K562 (cell line): ENCODE data around the gene ANKRD66. TPM values are rescaled to one million over a fixed set of nuclear protein-coding genes. Genes with fewer than 3 reads are reported as not detected.

Experiments
- ATAC-seq: fragments of 200-7000 bp; cut with Tn5 transposase; 3 replicates; pipeline ENCODE4 v1.9.1; 2020; ENCODE audit warnings: moderate library complexity
- BruUV-seq: library from RNA; stranded (reverse); fragments of 400-500 nt; replicated peaks from 2 replicates; lab custom pipeline; 2021; lab: Mats Ljungman, UMichigan
- CTCF ChIA-PET: fragments of 300-600 bp; formaldehyde crosslinking; extraction: SDS; loops from one replicate; lab custom pipeline; 2021; ENCODE audit warnings: low intra/inter-chr PET ratio; lab: Yijun Ruan, JAX
- POLR2A ChIA-PET: fragments of 300-600, 350-650 bp; sonication (Branson Sonifier 250); formaldehyde crosslinking; extraction: SDS; loops from one replicate; lab custom pipeline; 2021; ENCODE audit warnings: antibody characterized with exemption, inconsistent platforms; lab: Yijun Ruan, JAX
- DNase-seq, 4 experiments: peaks; one replicate each; pipeline versions ENCODE4 v3.0.0 to v3.0.0-alpha.2; 2011 to 2018; ENCODE audit warnings: low spot score in 3 of 4, mixed read lengths in 3 of 4; ENCODE audit errors: extremely low read depth in 1 of 4
- FAIRE-seq: peaks from 2 replicates; lab custom pipeline; 2011; peaks lifted over from hg19 to GRCh38; lab: Jason Lieb, UNC
- H2AFZ ChIP-seq: 2 replicates; pipeline ENCODE4 v1.6.0; 2011; ENCODE audit warnings: low read depth, low read length, control low read depth, inconsistent platforms
- H3K27ac ChIP-seq: fragments of 200-600 bp; 3 replicates; pipeline ENCODE4 v1.8.0; 2011; ENCODE audit warnings: low read depth, mild to moderate bottlenecking, control low read depth, inconsistent platforms, low read length, moderate library complexity, mixed read lengths; ENCODE audit errors: extremely low read depth
- H3K27me3 ChIP-seq, 2 experiments: fragments of 300-600 bp in 1 of 2; 2 replicates in 1 of 2; 3 replicates in 1 of 2; pipeline versions ENCODE4 v1.6.0 to v1.8.0; 2011; ENCODE audit warnings: inconsistent platforms in 2 of 2, low read length in 2 of 2, mild to moderate bottlenecking in 1 of 2, mixed read lengths in 1 of 2, moderate library complexity in 1 of 2; ENCODE audit not compliant: control insufficient read depth in 2 of 2, insufficient read depth in 2 of 2
- H3K36me3 ChIP-seq: fragments of 300-600 bp; 3 replicates; pipeline ENCODE4 v1.8.0; 2011; ENCODE audit warnings: mild to moderate bottlenecking, low read length, inconsistent platforms; ENCODE audit not compliant: control insufficient read depth, insufficient read depth
- H3K4me1 ChIP-seq, 2 experiments: fragments of 200-600 bp in 1 of 2; replicated peaks in 1 of 2; 2 replicates in 1 of 2; 3 replicates in 1 of 2; pipeline versions ENCODE4 v1.5.1 to v1.8.0; 2011; ENCODE audit warnings: inconsistent platforms in 2 of 2, low read length in 2 of 2, mild to moderate bottlenecking in 1 of 2, mixed read lengths in 1 of 2, moderate library complexity in 1 of 2; ENCODE audit not compliant: control insufficient read depth in 2 of 2, insufficient read depth in 2 of 2
- H3K4me2 ChIP-seq: 2 replicates; pipeline ENCODE4 v1.6.1; 2011; ENCODE audit warnings: low read length, control low read depth, inconsistent platforms, mixed read lengths; ENCODE audit not compliant: insufficient read depth
- H3K4me3 ChIP-seq: fragments of 200-600 bp; sonication (generic), shearing (Covaris generic); 2 replicates; pipeline ENCODE4 v1.5.1; 2016; ENCODE audit warnings: control low read depth, inconsistent platforms
- H3K79me2 ChIP-seq: fragments of 200-600 bp; 3 replicates; pipeline ENCODE4 v1.8.0; 2011; ENCODE audit warnings: low read length, inconsistent platforms; ENCODE audit not compliant: control insufficient read depth, insufficient read depth
- H3K9ac ChIP-seq, 2 experiments: 2 replicates each; pipeline versions ENCODE4 v1.6.0 to v1.6.1; 2011; ENCODE audit warnings: low read depth in 2 of 2, low read length in 2 of 2, control low read depth in 1 of 2, inconsistent platforms in 1 of 2, mild to moderate bottlenecking in 1 of 2, mixed read lengths in 1 of 2; ENCODE audit not compliant: insufficient read depth in 1 of 2
- H3K9me1 ChIP-seq: one replicate; pipeline ENCODE4 v1.6.0; 2011; ENCODE audit warnings: inconsistent platforms, mild to moderate bottlenecking, low read length, moderate library complexity; ENCODE audit not compliant: control insufficient read depth, insufficient read depth
- H3K9me3 ChIP-seq: replicated peaks from 2 replicates; pipeline ENCODE4 v1.5.1; 2011; ENCODE audit warnings: low read depth, low read length, inconsistent platforms; ENCODE audit not compliant: control insufficient read depth, insufficient read depth
- H4K20me1 ChIP-seq: replicated peaks from 2 replicates; pipeline ENCODE4 v1.6.1; 2011; ENCODE audit warnings: low read length, inconsistent platforms, mixed read lengths; ENCODE audit not compliant: control insufficient read depth, insufficient read depth
- ARID4B ChIP-seq: sonication (generic); formaldehyde crosslinking; IDR thresholded peaks from 2 replicates; pipeline ENCODE4 v1.8.0; 2022; ENCODE audit warnings: mild to moderate bottlenecking, missing genetic modification reagents
- CBFB ChIP-seq: sonication (generic); formaldehyde crosslinking; IDR thresholded peaks from 2 replicates; pipeline ENCODE4 v1.4.0; 2020; ENCODE audit warnings: mild to moderate bottlenecking, missing genetic modification reagents
- CBX1 ChIP-seq: sonication (generic); IDR thresholded peaks from 2 replicates; pipeline ENCODE4 v1.6.1; 2016; ENCODE audit warnings: antibody characterized with exemption, low read depth, mild to moderate bottlenecking
- CTBP1 ChIP-seq: fragments of 450-650 bp; IDR thresholded peaks from 2 replicates; pipeline ENCODE4 v1.6.1; 2016; ENCODE audit warnings: borderline replicate concordance
- RBM22 ChIP-seq: fragments of 200-400 bp; formaldehyde crosslinking; IDR thresholded peaks from 2 replicates; pipeline ENCODE4 v1.6.1; 2018; ENCODE audit warnings: low read length, low read depth; ENCODE audit not compliant: poor library complexity, severe bottlenecking
- STAT6 ChIP-seq: sonication (generic); formaldehyde crosslinking; IDR thresholded peaks from 2 replicates; pipeline ENCODE4 v1.8.1; 2023; ENCODE audit warnings: mild to moderate bottlenecking, missing genetic modification reagents
- WGBS: fragments of 100-300 bp; shearing (Covaris generic); methylation state at CpG from one replicate; pipeline ENCODE4 v1.1.6; 2016; ENCODE audit warnings: low coverage, mixed read lengths; ENCODE audit not compliant: insufficient coverage; ENCODE audit errors: missing lambda C conversion rate; 5-methylcytosine and 5-hydroxymethylcytosine counted together
- in situ Hi-C: fragments of 300-500 bp; cut with MboI; formaldehyde crosslinking; loops from 4 replicates; pipeline ENCODE4 v1.15.0; 2018; ENCODE audit warnings: inconsistent platforms, mixed read lengths
- intact Hi-C: fragments of 100-400 bp; cut with micrococcal nuclease; formaldehyde crosslinking; loops from 2 replicates; pipeline ENCODE4 v1.14.2; 2022
- polyA plus RNA-seq, 8 experiments: library from polyadenylated mRNA; depleted of rRNA in 4 of 8; stranded (reverse) in 5 of 8; unstranded in 3 of 8; fragments of >200 nt; fragmentation: Nextera tagmentation in 2 of 8; fragmentation: Illumina TruSeq in 1 of 8; extraction: Ambion mirVana in 2 of 8; extraction: Trizol in 1 of 8; gene quantifications; 2 replicates each; pipeline versions ENCODE4 v1.2.1 to v1.2.3, GENCODE V29; 2011 to 2014; ENCODE audit warnings: inconsistent platforms in 1 of 8, missing spikeins in 1 of 8
- total RNA-seq, 7 experiments: library from RNA; depleted of rRNA in 6 of 7; stranded (reverse); fragments of >200 nt in 6 of 7; fragmentation: Illumina TruSeq in 2 of 7; extraction: Trizol in 2 of 7; gene quantifications; 2 replicates each; pipeline versions ENCODE4 v1.2.1 to v1.2.3, GENCODE V29; 2011 to 2021; ENCODE audit warnings: low replicate concordance in 1 of 7

The ANKRD66 gene
- total and polyA plus RNA-seq, 9 of the 15 experiments (the other 6 are each of a cell fraction or from before 2014, with no cell fraction given) = not detected

GRCh38 chr6:46749731-46750130 is 3.0 kb downstream of the ANKRD66 start:
- no peak overlapping the region for H3K9ac ChIP-seq
- no peaks in the 10 kb centered on the region for H3K4me1 ChIP-seq
- H3K4me2 ChIP-seq = no peak overlapping the region
- no peak overlapping the region for H3K4me3 ChIP-seq
- no peaks in the 10 kb centered on the region for H3K79me2 ChIP-seq
- no peaks in the 10 kb centered on the region for H4K20me1 ChIP-seq
- TF ChIP-seq CBFB (CRISPR knock-in tag) (no peak), ARID4B (no peak), RBM22 (no peak), CTBP1 (no peak), CBX1 (no peak), STAT6 (CRISPR knock-in tag) (no peak)
- H3K27ac ChIP-seq = no peak overlapping the region
- no peaks in the 10 kb centered on the region for H3K27me3 ChIP-seq
- CTCF ChIA-PET = no interaction called here
- POLR2A ChIA-PET = no interaction called here
- no peak overlapping the region for H2AFZ ChIP-seq
- DNase-seq = no peak
- no TSS peak for BruUV-seq
- H3K36me3 ChIP-seq = no peaks in the 10 kb centered on the region
- no peaks in the 10 kb centered on the region for H3K9me3 ChIP-seq
- ATAC-seq = no peak
- intact Hi-C loops = no loop called here
- in situ Hi-C loops = no loop called here
- no peaks in the 10 kb centered on the region for H3K9me1 ChIP-seq
- no peak for FAIRE-seq
- WGBS = 2% methylated on average over 5 of the region's 5 CpGs
